Measurements from ENCODE around the gene MYO7B. TPM values are rescaled to one million over a fixed set of nuclear protein-coding genes. Genes with fewer than 3 reads are reported as not detected.

The MYO7B gene
- total RNA-seq, 1 donor from 2014 or later, result 3.0 TPM

DNA sequence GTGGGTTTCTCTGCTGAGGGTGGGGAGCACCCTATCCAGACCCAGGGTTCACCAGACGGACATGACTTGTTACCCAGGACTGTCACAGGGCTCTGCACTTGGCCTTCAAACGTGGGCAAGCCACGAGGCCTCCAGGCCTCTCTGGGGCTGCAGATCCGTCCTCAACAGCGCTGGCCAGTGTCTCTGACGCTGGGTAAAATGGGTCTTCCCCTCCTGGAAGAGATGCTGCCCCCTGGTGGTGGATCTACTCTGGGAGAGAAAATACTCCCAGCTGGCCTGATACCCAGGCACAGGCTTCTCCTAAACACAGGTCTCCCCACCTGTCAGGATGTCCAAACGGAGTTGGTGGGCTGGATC lies 114.2 kb downstream of the MYO7B start:
- Mint-ChIP-seq H3K4me3 (peak overlapping the region; percentile 52), H3K27ac (no peak overlapping the region), H3K27me3 (no peaks in the 10 kb centered on the region), H3K9me3 (no peaks in the 10 kb centered on the region), H3K4me1 (peaks cover 63% of the 10 kb centered on the region), H3K36me3 (ENCODE audit: low read depth) (no peaks in the 10 kb centered on the region)
- POLR2A ChIA-PET, result interaction anchor here (0.9 to 4.5 kb wide), 6 partner anchors 8 to 58 kb away, joined by 3 to 34 read pairs (median 5); partner anchors contain the start of gene SFT2D3
- TF ChIP-seq, protein P1, sequence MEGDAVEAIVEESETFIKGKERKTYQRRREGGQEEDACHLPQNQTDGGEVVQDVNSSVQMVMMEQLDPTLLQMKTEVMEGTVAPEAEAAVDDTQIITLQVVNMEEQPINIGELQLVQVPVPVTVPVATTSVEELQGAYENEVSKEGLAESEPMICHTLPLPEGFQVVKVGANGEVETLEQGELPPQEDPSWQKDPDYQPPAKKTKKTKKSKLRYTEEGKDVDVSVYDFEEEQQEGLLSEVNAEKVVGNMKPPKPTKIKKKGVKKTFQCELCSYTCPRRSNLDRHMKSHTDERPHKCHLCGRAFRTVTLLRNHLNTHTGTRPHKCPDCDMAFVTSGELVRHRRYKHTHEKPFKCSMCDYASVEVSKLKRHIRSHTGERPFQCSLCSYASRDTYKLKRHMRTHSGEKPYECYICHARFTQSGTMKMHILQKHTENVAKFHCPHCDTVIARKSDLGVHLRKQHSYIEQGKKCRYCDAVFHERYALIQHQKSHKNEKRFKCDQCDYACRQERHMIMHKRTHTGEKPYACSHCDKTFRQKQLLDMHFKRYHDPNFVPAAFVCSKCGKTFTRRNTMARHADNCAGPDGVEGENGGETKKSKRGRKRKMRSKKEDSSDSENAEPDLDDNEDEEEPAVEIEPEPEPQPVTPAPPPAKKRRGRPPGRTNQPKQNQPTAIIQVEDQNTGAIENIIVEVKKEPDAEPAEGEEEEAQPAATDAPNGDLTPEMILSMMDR (IDR thresholded peaks at IDR 0.05), result no peak
- DNase-seq, result peak; percentile 68
- peak; percentile 80 for ATAC-seq (ENCODE audit: low read depth)
- CTCF ChIA-PET, result interaction anchor here (0.6 to 11.3 kb wide), 17 partner anchors 9 to 162 kb away, joined by 3 to 289 read pairs (median 4); partner anchors contain the start of gene IWS1
- intact Hi-C loops (cut with micrococcal nuclease), result loop anchor here (1.0 to 2.0 kb wide), 5 partner anchors 17 to 123 kb away; partner anchors contain the start of genes IWS1 and SFT2D3

DNA sequence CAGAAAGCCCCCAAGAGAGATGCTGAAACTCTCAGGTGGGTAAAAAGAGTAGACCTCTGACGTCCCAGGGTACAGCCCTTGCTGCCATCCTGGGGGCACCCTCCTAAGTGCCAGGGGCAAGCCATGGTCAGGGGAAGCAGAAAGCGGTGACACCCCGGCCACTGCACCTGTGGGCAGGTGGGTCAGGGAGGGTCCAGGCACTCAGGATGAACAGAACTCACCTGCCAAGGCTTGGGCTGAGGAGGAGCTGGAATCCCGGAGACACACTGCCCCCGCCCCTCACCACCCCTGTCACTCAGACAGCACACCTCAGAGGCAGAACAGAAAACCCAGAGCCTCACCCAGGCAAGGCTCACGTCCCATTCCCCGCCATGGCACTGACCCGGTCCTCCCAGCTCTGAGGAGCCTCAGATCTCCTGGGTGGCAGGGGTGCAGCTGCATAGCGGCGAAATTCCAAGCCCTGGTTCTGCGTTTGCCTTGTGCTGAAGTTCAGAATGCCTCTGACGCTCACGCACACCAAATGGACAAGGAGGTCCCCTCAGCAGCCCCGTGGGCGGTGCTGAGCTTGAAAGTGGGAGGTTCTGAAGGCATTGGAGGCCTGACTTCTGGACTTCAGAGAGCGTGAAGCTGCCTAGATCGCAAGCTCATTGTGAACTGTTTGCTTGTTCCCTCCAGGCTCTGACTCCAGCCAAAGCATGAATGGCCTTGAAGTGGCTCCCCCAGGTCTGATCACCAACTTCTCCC lies 114.7 kb downstream of the MYO7B start:
- DNase-seq, result no peak
- Mint-ChIP-seq H3K27ac (no peak overlapping the region), H3K4me1 (peaks cover 63% of the 10 kb centered on the region), H3K27me3 (no peaks in the 10 kb centered on the region), H3K36me3 (ENCODE audit: low read depth) (no peaks in the 10 kb centered on the region), H3K9me3 (no peaks in the 10 kb centered on the region), H3K4me3 (no peak overlapping the region)
- ChIA-PET POLR2A (interaction anchor here (0.9 to 4.5 kb wide), 7 partner anchors 8 to 59 kb away, joined by 3 to 34 read pairs (median 5); partner anchors contain the start of gene SFT2D3), CTCF (interaction anchor here (0.6 to 11.3 kb wide), 16 partner anchors 10 to 161 kb away, joined by 3 to 289 read pairs (median 4); partner anchors contain the start of gene IWS1)
- TF ChIP-seq, protein P1 (IDR thresholded peaks at IDR 0.05), result no peak
- intact Hi-C loops (cut with micrococcal nuclease), result no loop called here
- ATAC-seq (ENCODE audit: low read depth), result peak; percentile 23

DNA sequence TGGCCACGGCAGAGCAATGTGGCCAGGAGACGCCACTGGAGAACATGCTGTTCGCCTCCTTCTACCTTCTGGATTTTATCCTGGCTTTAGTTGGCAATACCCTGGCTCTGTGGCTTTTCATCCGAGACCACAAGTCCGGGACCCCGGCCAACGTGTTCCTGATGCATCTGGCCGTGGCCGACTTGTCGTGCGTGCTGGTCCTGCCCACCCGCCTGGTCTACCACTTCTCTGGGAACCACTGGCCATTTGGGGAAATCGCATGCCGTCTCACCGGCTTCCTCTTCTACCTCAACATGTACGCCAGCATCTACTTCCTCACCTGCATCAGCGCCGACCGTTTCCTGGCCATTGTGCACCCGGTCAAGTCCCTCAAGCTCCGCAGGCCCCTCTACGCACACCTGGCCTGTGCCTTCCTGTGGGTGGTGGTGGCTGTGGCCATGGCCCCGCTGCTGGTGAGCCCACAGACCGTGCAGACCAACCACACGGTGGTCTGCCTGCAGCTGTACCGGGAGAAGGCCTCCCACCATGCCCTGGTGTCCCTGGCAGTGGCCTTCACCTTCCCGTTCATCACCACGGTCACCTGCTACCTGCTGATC lies 115.4 kb downstream of the MYO7B start:
- ATAC-seq (ENCODE audit: low read depth) (no peak), DNase-seq (no peak)
- TF ChIP-seq, protein P1 (IDR thresholded peaks at IDR 0.05), result no peak
- no peaks in the 10 kb centered on the region for H3K36me3 Mint-ChIP-seq (ENCODE audit: low read depth)
- ChIA-PET POLR2A (interaction anchor here (1.5 to 4.5 kb wide), 4 partner anchors 11 to 60 kb away, joined by 5 to 34 read pairs (median 6); partner anchors contain the start of gene SFT2D3), CTCF (interaction anchor here (1.0 to 11.3 kb wide), 8 partner anchors 22 to 161 kb away, joined by 3 to 289 read pairs (median 5); partner anchors contain the start of gene IWS1)
- no peaks in the 10 kb centered on the region for H3K27me3 Mint-ChIP-seq
- no peak overlapping the region for H3K27ac Mint-ChIP-seq
- H3K9me3 Mint-ChIP-seq, result no peaks in the 10 kb centered on the region
- intact Hi-C loops (cut with micrococcal nuclease), result no loop called here
- H3K4me1 Mint-ChIP-seq, result peaks cover 63% of the 10 kb centered on the region
- no peak overlapping the region for H3K4me3 Mint-ChIP-seq

DNA sequence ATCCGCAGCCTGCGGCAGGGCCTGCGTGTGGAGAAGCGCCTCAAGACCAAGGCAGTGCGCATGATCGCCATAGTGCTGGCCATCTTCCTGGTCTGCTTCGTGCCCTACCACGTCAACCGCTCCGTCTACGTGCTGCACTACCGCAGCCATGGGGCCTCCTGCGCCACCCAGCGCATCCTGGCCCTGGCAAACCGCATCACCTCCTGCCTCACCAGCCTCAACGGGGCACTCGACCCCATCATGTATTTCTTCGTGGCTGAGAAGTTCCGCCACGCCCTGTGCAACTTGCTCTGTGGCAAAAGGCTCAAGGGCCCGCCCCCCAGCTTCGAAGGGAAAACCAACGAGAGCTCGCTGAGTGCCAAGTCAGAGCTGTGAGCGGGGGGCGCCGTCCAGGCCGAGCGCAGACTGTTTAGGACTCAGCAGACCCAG lies 115.9 kb downstream of the MYO7B start:
- Mint-ChIP-seq H3K9me3 (no peaks in the 10 kb centered on the region), H3K27ac (no peak overlapping the region), H3K27me3 (no peaks in the 10 kb centered on the region), H3K36me3 (ENCODE audit: low read depth) (no peaks in the 10 kb centered on the region), H3K4me1 (peaks cover 61% of the 10 kb centered on the region), H3K4me3 (no peak overlapping the region)
- ChIA-PET POLR2A (interaction anchor here (1.5 to 4.5 kb wide), 3 partner anchors 19 to 60 kb away, joined by 5 to 34 read pairs (median 7); partner anchors contain the start of gene SFT2D3), CTCF (interaction anchor here (1.2 to 11.3 kb wide), 2 partner anchors 11 to 58 kb away, joined by 3 to 289 read pairs; no protein-coding TSS in a partner anchor)
- TF ChIP-seq, protein P1 (IDR thresholded peaks at IDR 0.05), result no peak
- ATAC-seq (ENCODE audit: low read depth) (no peak), DNase-seq (no peak)
- intact Hi-C loops (cut with micrococcal nuclease), result no loop called here

Data from activated B cell treated with CpG ODN at 0.5 μM for 24 hours (primary cell).